GM10248 (cell line): Measurements from ENCODE around the gene EDEM1.

ENCODE experiments used
- CTCF ChIA-PET: fragments of 300-600 bp; sonication (Branson Sonifier 250); formaldehyde crosslinking; extraction: SDS; loops from one replicate; lab custom pipeline; 2021; ENCODE audit warnings: antibody characterized with exemption; lab: Yijun Ruan, JAX
- POLR2A ChIA-PET: fragments of 350-650 bp; sonication (Branson Sonifier 250); formaldehyde crosslinking; extraction: SDS; loops from one replicate; lab custom pipeline; 2020; ENCODE audit warnings: antibody characterized with exemption; lab: Yijun Ruan, JAX
- DNase-seq: peaks from one replicate; pipeline ENCODE4 v3.0.0; 2012; ENCODE audit errors: extremely low spot score
- TF ChIP-seq, protein P1 (sequence below): IDR thresholded peaks from 2 replicates; pipeline ENCODE4 v1.5.1; 2012; ENCODE audit warnings: mild to moderate bottlenecking, low read depth; ENCODE audit errors: extremely low read depth, missing control alignments, control extremely low read depth

Gene EDEM1

GRCh38 chr3:5212628-5213573, 25.4 kb downstream of the EDEM1 start:
- TF ChIP-seq, protein P1, sequence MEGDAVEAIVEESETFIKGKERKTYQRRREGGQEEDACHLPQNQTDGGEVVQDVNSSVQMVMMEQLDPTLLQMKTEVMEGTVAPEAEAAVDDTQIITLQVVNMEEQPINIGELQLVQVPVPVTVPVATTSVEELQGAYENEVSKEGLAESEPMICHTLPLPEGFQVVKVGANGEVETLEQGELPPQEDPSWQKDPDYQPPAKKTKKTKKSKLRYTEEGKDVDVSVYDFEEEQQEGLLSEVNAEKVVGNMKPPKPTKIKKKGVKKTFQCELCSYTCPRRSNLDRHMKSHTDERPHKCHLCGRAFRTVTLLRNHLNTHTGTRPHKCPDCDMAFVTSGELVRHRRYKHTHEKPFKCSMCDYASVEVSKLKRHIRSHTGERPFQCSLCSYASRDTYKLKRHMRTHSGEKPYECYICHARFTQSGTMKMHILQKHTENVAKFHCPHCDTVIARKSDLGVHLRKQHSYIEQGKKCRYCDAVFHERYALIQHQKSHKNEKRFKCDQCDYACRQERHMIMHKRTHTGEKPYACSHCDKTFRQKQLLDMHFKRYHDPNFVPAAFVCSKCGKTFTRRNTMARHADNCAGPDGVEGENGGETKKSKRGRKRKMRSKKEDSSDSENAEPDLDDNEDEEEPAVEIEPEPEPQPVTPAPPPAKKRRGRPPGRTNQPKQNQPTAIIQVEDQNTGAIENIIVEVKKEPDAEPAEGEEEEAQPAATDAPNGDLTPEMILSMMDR, result no peak
- ChIA-PET POLR2A (no interaction called here), CTCF (no interaction called here)
- no peak for DNase-seq

GRCh38 chr3:5213574-5213966, 26.1 kb downstream of the EDEM1 start:
- TF ChIP-seq, protein P1, result no peak
- ChIA-PET CTCF (no interaction called here), POLR2A (no interaction called here)
- DNase-seq, result no peak

GRCh38 chr3:5214352-5214751, 26.8 kb downstream of the EDEM1 start:
- ChIA-PET POLR2A (no interaction called here), CTCF (no interaction called here)
- DNase-seq, result no peak
- TF ChIP-seq, protein P1, result no peak

DNA sequence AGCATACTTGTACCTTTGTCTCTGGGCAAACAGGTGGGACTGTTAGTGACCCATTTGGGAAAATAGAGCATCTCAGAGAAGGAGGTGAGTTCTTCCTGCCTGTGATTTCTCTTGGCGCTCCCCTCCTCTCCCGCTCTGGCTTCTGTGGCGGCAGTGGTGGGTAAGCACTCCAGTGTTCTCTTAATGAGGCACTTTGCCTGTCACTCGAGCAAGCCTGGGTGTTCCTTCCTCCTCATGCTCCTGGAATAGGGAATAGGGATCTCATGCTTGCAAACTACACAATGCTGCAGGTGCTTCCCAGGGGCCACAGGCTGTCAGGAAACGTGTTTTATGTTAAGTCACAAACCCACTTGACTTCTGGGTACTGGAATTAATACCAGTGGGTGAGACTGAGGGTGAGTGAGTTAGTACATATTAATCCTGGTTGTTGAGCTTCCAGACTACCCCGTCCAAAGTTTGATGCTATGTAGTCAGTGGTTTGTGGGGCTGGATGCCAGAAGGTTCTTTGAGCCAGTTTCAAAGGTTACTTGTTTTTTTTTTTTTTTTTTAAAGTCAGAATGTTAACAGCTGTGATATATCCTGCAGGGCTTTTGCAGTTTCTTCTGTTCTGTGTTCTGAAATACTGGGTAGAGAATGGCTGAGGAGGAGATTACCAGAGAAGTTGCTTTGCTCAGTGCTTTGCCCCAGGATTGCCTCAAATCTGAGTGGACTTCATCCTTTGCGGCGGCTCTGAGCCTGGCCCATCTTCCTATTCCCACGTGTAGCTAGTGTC, 30.5 kb downstream of the EDEM1 start:
- ChIA-PET POLR2A (interaction anchor here (0.6 to 0.7 kb wide), 3 partner anchors 64 to 1030 kb away, joined by 3 read pairs; no protein-coding TSS in a partner anchor), CTCF (interaction anchor here (1.1 to 1.3 kb wide), 2 partner anchors 9 to 95 kb away, joined by 3 to 4 read pairs; no protein-coding TSS in a partner anchor)
- TF ChIP-seq, protein P1, result no peak
- DNase-seq, result no peak

- DNase-seq, result no peak
- POLR2A ChIA-PET, result interaction anchor here (0.7 kb wide), 1 partner anchor 65 kb away, joined by 3 read pairs; no protein-coding TSS in a partner anchor
- TF ChIP-seq, protein P1, result no peak
- CTCF ChIA-PET, result interaction anchor here (1.1 kb wide), 1 partner anchor 8 kb away, joined by 4 read pairs; no protein-coding TSS in a partner anchor
These were observed 31.3 kb downstream of the EDEM1 start for GRCh38 chr3:5218815-5219214.

DNA sequence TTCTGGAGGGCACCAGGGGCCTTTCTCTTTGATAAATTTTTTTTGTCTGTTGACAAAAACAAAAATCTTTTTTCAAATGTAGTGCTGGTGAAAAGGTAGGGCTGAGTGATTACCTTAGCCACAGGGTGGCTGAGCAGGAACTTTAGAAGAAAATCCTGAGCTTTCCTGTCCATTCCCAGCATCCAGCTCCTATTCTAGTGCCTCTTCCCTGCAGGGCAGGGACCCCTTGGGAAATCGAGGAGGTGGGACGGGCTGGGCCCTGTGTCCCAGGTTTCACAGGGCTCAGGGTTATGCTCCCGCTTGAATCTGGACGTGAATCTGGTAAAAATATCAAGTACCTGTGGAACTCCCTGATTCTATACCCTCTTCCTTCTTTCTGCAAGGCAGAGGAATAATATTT, 31.7 kb downstream of the EDEM1 start:
- DNase-seq, result no peak
- TF ChIP-seq, protein P1, result no peak
- POLR2A ChIA-PET, result no interaction called here

More for the DNA sequence above, 31.7 kb downstream of the EDEM1 start:
- CTCF ChIA-PET, result no interaction called here
